D721Med (cell line): ENCODE measurements around the gene CCL28.

Experiments used
- DNase-seq: peaks from one replicate; pipeline ENCODE4 v3.0.0; 2011; ENCODE audit warnings: low spot score; ENCODE audit not compliant: insufficient read length
- FAIRE-seq: peaks from 2 replicates; lab custom pipeline; 2011; peaks lifted over from hg19 to GRCh38; lab: Jason Lieb, UNC
- CTCF ChIP-seq: IDR thresholded peaks from 2 replicates; pipeline ENCODE4 v1.5.1; 2012; ENCODE audit warnings: mild to moderate bottlenecking, control low read depth; ENCODE audit not compliant: insufficient read depth; ENCODE audit errors: missing control alignments

Gene CCL28

GRCh38 chr5:43358301-43358700 is 53.9 kb downstream of the CCL28 start:
- TF ChIP-seq CTCF = no peak
- DNase-seq (no peak), FAIRE-seq (no peak)

- TF ChIP-seq CTCF = no peak
- FAIRE-seq (no peak), DNase-seq (no peak)
These were observed 54.3 kb downstream of the CCL28 start for GRCh38 chr5:43357878-43358281.

GRCh38 chr5:43357067-43357466 is 55.1 kb downstream of the CCL28 start:
- DNase-seq (no peak), FAIRE-seq (no peak)
- TF ChIP-seq CTCF = no peak

GRCh38 chr5:43354774-43355173 is 57.4 kb downstream of the CCL28 start:
- FAIRE-seq = no peak
- no peak for DNase-seq
- no peak for TF ChIP-seq CTCF

GRCh38 chr5:43353668-43354067 is 58.5 kb downstream of the CCL28 start:
- no peak for TF ChIP-seq CTCF
- DNase-seq = no peak
- no peak for FAIRE-seq

GRCh38 chr5:43352915-43353314 is 59.3 kb downstream of the CCL28 start:
- TF ChIP-seq CTCF = no peak
- FAIRE-seq (no peak), DNase-seq (no peak)

- DNase-seq = no peak
- TF ChIP-seq CTCF = no peak
- no peak for FAIRE-seq
These were observed 60.1 kb downstream of the CCL28 start for GRCh38 chr5:43352131-43352530.
